WTC11 (cell line): ENCODE data around the gene LENG9. TPM values are rescaled to one million over a fixed set of nuclear protein-coding genes. Genes with fewer than 3 reads are reported as not detected.

ENCODE experiments used
- ATAC-seq: fragments of 200-7000 bp; cut with Tn5 transposase; 2 replicates; pipeline ENCODE4 v1.10.0; 2021; ENCODE audit warnings: mild to moderate bottlenecking, moderate library complexity
- CTCF ChIA-PET: fragments of 300-600 bp; sonication (Branson Sonifier 250); formaldehyde crosslinking; loops from one replicate; lab custom pipeline; 2021; ENCODE audit warnings: antibody characterized with exemption; lab: Charles Lee
- POLR2A ChIA-PET: fragments of 350-600 bp; sonication (Branson Sonifier 250); formaldehyde crosslinking; loops from one replicate; lab custom pipeline; 2021; ENCODE audit warnings: antibody characterized with exemption; lab: Charles Lee
- DNase-seq: peaks from one replicate; pipeline ENCODE4 v3.0.0; 2021; ENCODE audit warnings: low spot score
- H3K27ac Mint-ChIP-seq: 2 replicates; pipeline ENCODE4 v1.8.0; 2021; ENCODE audit warnings: mixed read lengths
- H3K27me3 Mint-ChIP-seq: 2 replicates; pipeline ENCODE4 v1.8.0; 2021; ENCODE audit warnings: low read depth, mild to moderate bottlenecking, moderate library complexity, mixed read lengths
- H3K36me3 Mint-ChIP-seq: 2 replicates; pipeline ENCODE4 v1.8.0; 2021; ENCODE audit warnings: mixed read lengths
- H3K4me1 Mint-ChIP-seq: 2 replicates; pipeline ENCODE4 v1.8.0; 2022; ENCODE audit warnings: mixed read lengths
- H3K4me3 Mint-ChIP-seq: 2 replicates; pipeline ENCODE4 v1.8.0; 2021; ENCODE audit warnings: mild to moderate bottlenecking, moderate library complexity, mixed read lengths
- H3K9me3 Mint-ChIP-seq: 2 replicates; pipeline ENCODE4 v1.8.0; 2021; ENCODE audit warnings: mixed read lengths
- ARID4B ChIP-seq: sonication (generic); formaldehyde crosslinking; IDR thresholded peaks from 2 replicates; pipeline ENCODE4 v1.8.0; 2023; ENCODE audit warnings: missing genetic modification reagents, mild to moderate bottlenecking, borderline replicate concordance
- ESRRA ChIP-seq: sonication (generic); formaldehyde crosslinking; IDR thresholded peaks from 2 replicates; pipeline ENCODE4 v1.8.1; 2022; ENCODE audit warnings: mild to moderate bottlenecking, missing genetic modification reagents, borderline replicate concordance
- IRF1 ChIP-seq: sonication (generic); formaldehyde crosslinking; IDR thresholded peaks from 2 replicates; pipeline ENCODE4 v1.8.0; 2023; ENCODE audit warnings: missing genetic modification reagents
- JUN ChIP-seq: sonication (generic); formaldehyde crosslinking; IDR thresholded peaks from 2 replicates; pipeline ENCODE4 v1.8.0; 2023; ENCODE audit warnings: mild to moderate bottlenecking, missing genetic modification reagents
- MYBL2 ChIP-seq: sonication (generic); formaldehyde crosslinking; IDR thresholded peaks from 2 replicates; pipeline ENCODE4 v1.8.1; 2023; ENCODE audit warnings: mild to moderate bottlenecking, moderate library complexity, missing genetic modification reagents
- NFATC4 ChIP-seq: fragments of 250-450 bp; sonication (Bioruptor Pico); IDR thresholded peaks from 2 replicates; pipeline ENCODE4 v1.9.0; 2021; ENCODE audit warnings: mild to moderate bottlenecking
- NFYB ChIP-seq: sonication (generic); formaldehyde crosslinking; conservative IDR thresholded peaks from 2 replicates; pipeline ENCODE4 v1.8.0; 2022; ENCODE audit warnings: low read depth, missing genetic modification reagents
- NR1H2 ChIP-seq: sonication (generic); formaldehyde crosslinking; IDR thresholded peaks from 2 replicates; pipeline ENCODE4 v1.9.0; 2021; ENCODE audit warnings: mild to moderate bottlenecking, moderate library complexity, missing genetic modification reagents
- OVOL2 ChIP-seq: fragments of 250-450 bp; sonication (Bioruptor Pico); IDR thresholded peaks from 2 replicates; pipeline ENCODE4 v1.9.0; 2021; ENCODE audit warnings: mild to moderate bottlenecking, borderline replicate concordance
- PREB ChIP-seq: sonication (generic); formaldehyde crosslinking; IDR thresholded peaks from 2 replicates; pipeline ENCODE4 v1.8.1; 2022; ENCODE audit warnings: mild to moderate bottlenecking, missing genetic modification reagents, moderate library complexity, borderline replicate concordance
- TP53 ChIP-seq: sonication (generic); formaldehyde crosslinking; IDR thresholded peaks from 2 replicates; pipeline ENCODE4 v1.8.1; 2023; ENCODE audit warnings: mild to moderate bottlenecking, missing genetic modification reagents
- ZNF232 ChIP-seq: sonication (generic); formaldehyde crosslinking; IDR thresholded peaks from 2 replicates; pipeline ENCODE4 v1.8.0; 2022; ENCODE audit warnings: mild to moderate bottlenecking, missing genetic modification reagents
- ZNF263 ChIP-seq: sonication (generic); formaldehyde crosslinking; IDR thresholded peaks from 2 replicates; pipeline ENCODE4 v1.8.1; 2022; ENCODE audit warnings: low read depth, mild to moderate bottlenecking, moderate library complexity, missing genetic modification reagents
- ZNF512 ChIP-seq: sonication (generic); formaldehyde crosslinking; IDR thresholded peaks from 2 replicates; pipeline ENCODE4 v1.8.1; 2022; ENCODE audit warnings: missing genetic modification reagents, borderline replicate concordance
- total RNA-seq: library from RNA; stranded (reverse); gene quantifications from 3 replicates; pipeline ENCODE4 v1.2.3, GENCODE V29; 2021
- TF ChIP-seq, protein P1 (sequence below): fragments of 250-450 bp; sonication (Bioruptor Pico); IDR thresholded peaks from 2 replicates; pipeline ENCODE4 v2.1.2; 2022; ENCODE audit warnings: mild to moderate bottlenecking, moderate library complexity
- TF ChIP-seq, protein P2 (sequence below): fragments of 250-450 bp; sonication (Bioruptor Pico); IDR thresholded peaks from 2 replicates; pipeline ENCODE4 v1.9.0; 2021; ENCODE audit warnings: mild to moderate bottlenecking
- TF ChIP-seq, protein P3 (sequence below): sonication (generic); formaldehyde crosslinking; IDR thresholded peaks from 2 replicates; pipeline ENCODE4 v1.8.1; 2023; ENCODE audit warnings: mild to moderate bottlenecking, missing genetic modification reagents, moderate library complexity

LENG9 gene
- total RNA-seq, 1 experiment from 2014 or later = 6.1 TPM

- CTCF ChIA-PET = interaction anchor here (0.5 to 5.2 kb wide), 13 partner anchors 9 to 1211 kb away, joined by 3 to 66 read pairs (median 6); partner anchors contain the start of genes CDC42EP5 and LENG8
- peak overlapping the region; percentile 62; the same call in 1 of the 2 replicates for H3K27ac Mint-ChIP-seq
- DNase-seq (no peak), ATAC-seq (no peak)
- H3K36me3 Mint-ChIP-seq = peaks cover 16% of the 10 kb centered on the region
- H3K27me3 Mint-ChIP-seq = peaks cover 25% of the 10 kb centered on the region
- peaks cover 42% of the 10 kb centered on the region for H3K4me1 Mint-ChIP-seq
- TF ChIP-seq NR1H2 (CRISPR knock-in tag) = no peak
- TF ChIP-seq ZNF232 (CRISPR knock-in tag) = no peak
- TF ChIP-seq ARID4B (CRISPR knock-in tag) = no peak
- TF ChIP-seq, protein P1, sequence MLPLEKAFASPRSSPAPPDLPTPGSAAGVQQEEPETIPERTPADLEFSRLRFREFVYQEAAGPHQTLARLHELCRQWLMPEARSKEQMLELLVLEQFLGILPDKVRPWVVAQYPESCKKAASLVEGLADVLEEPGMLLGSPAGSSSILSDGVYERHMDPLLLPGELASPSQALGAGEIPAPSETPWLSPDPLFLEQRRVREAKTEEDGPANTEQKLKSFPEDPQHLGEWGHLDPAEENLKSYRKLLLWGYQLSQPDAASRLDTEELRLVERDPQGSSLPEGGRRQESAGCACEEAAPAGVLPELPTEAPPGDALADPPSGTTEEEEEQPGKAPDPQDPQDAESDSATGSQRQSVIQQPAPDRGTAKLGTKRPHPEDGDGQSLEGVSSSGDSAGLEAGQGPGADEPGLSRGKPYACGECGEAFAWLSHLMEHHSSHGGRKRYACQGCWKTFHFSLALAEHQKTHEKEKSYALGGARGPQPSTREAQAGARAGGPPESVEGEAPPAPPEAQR (CRISPR knock-in tag) = no peak
- no peak for TF ChIP-seq JUN (CRISPR knock-in tag)
- TF ChIP-seq, all 79 proteins: peak for 0
- Mint-ChIP-seq H3K9me3 (no peaks in the 10 kb centered on the region), H3K4me3 (peak overlapping the region; percentile 56)
- POLR2A ChIA-PET = interaction anchor here (1.0 to 3.5 kb wide), 5 partner anchors 8 to 1082 kb away, joined by 3 to 21 read pairs (median 3); partner anchors contain the start of gene LENG9
These were observed 42.1 kb downstream of the LENG9 start for GRCh38 chr19:54421521-54421920.

GRCh38 chr19:54421169-54421516 is 42.4 kb downstream of the LENG9 start:
- DNase-seq (no peak), ATAC-seq (no peak; the same call in 1 of the 2 replicates)
- ChIA-PET POLR2A (interaction anchor here (0.9 to 3.5 kb wide), 5 partner anchors 9 to 1083 kb away, joined by 3 to 21 read pairs (median 3); partner anchors contain the start of gene LENG9), CTCF (interaction anchor here (0.5 to 5.2 kb wide), 9 partner anchors 9 to 738 kb away, joined by 4 to 66 read pairs (median 12); partner anchors contain the start of genes CDC42EP5 and LENG8)
- H3K27ac Mint-ChIP-seq = peak overlapping the region; percentile 62; the same call in 1 of the 2 replicates
- H3K4me3 Mint-ChIP-seq = peak overlapping the region; percentile 59
- H3K27me3 Mint-ChIP-seq = peaks cover 23% of the 10 kb centered on the region
- H3K9me3 Mint-ChIP-seq = no peaks in the 10 kb centered on the region
- H3K36me3 Mint-ChIP-seq = peaks cover 16% of the 10 kb centered on the region
- peaks cover 42% of the 10 kb centered on the region for H3K4me1 Mint-ChIP-seq
- TF ChIP-seq ZNF263 (CRISPR knock-in tag) (no peak), NR1H2 (CRISPR knock-in tag) (no peak), NFATC4 (no peak), MYBL2 (CRISPR knock-in tag) (no peak), TP53 (CRISPR knock-in tag) (no peak), NFYB (CRISPR knock-in tag) (no peak), ESRRA (CRISPR knock-in tag) (no peak), PREB (CRISPR knock-in tag) (no peak), OVOL2 (CRISPR knock-in tag) (no peak), IRF1 (no peak), ZNF512 (CRISPR knock-in tag) (no peak)
- TF ChIP-seq, protein P2, sequence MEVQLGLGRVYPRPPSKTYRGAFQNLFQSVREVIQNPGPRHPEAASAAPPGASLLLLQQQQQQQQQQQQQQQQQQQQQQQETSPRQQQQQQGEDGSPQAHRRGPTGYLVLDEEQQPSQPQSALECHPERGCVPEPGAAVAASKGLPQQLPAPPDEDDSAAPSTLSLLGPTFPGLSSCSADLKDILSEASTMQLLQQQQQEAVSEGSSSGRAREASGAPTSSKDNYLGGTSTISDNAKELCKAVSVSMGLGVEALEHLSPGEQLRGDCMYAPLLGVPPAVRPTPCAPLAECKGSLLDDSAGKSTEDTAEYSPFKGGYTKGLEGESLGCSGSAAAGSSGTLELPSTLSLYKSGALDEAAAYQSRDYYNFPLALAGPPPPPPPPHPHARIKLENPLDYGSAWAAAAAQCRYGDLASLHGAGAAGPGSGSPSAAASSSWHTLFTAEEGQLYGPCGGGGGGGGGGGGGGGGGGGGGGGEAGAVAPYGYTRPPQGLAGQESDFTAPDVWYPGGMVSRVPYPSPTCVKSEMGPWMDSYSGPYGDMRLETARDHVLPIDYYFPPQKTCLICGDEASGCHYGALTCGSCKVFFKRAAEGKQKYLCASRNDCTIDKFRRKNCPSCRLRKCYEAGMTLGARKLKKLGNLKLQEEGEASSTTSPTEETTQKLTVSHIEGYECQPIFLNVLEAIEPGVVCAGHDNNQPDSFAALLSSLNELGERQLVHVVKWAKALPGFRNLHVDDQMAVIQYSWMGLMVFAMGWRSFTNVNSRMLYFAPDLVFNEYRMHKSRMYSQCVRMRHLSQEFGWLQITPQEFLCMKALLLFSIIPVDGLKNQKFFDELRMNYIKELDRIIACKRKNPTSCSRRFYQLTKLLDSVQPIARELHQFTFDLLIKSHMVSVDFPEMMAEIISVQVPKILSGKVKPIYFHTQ (CRISPR knock-in tag) = no peak
- TF ChIP-seq, protein P1 (CRISPR knock-in tag) = no peak
- TF ChIP-seq, protein P3, sequence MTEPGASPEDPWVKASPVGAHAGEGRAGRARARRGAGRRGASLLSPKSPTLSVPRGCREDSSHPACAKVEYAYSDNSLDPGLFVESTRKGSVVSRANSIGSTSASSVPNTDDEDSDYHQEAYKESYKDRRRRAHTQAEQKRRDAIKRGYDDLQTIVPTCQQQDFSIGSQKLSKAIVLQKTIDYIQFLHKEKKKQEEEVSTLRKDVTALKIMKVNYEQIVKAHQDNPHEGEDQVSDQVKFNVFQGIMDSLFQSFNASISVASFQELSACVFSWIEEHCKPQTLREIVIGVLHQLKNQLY (CRISPR knock-in tag) = no peak
